Heart left ventricle (tissue), 13 donors: ENCODE results near the gene ERMN.

Experiments
- POLR2A ChIP-seq, 2 donors: fragments of 450-650 bp; IDR thresholded peaks; one replicate each; pipeline ENCODE4 v1.6.1; 2017; ENCODE audit warnings: antibody characterized with exemption in 2 of 2, mild to moderate bottlenecking in 2 of 2, moderate library complexity in 2 of 2
- TF ChIP-seq, protein P1 (sequence below), 12 donors: fragments of 200-600 bp; sonication (generic) in 4 of 12; IDR thresholded peaks; one replicate each; pipeline versions ENCODE4 v1.5.0 to v1.8.0; 2018 to 2022; ENCODE audit warnings: antibody characterized with exemption in 12 of 12, mild to moderate bottlenecking in 5 of 12
- donor health status: ischemic (EF 13 %, LVEDD 7.1; RV severe dilation, severe dysfunction).
- donor health status: DM: no; HTN: yes; CAD: no.
- donor health status: DM: no; HTN: no; CAD: no.
- donor health status: ischemic (EF 25% LVEDD 6.9; RV normal size, moderate dysfunction).
- donor health status: ischemic (EF 25% LVEDD 5.7; RV mildly dilated, moderate dysfunction).
- donor health status: ischemic (EF 35%, LVEDD 5.7; RV mildly dilated, moderate dysfunction).
- donor health status: nonischemic (EF 11% LVEDD 7.7; RV severe dilation, severe dysfunction).
- donor health status: DM: yes; HTN: yes; CAD: no.
- donor health status: PGD.
- donor health status: ischemic (EF 29% LVEDD 5.4; RV normal size, mild dysfunction).
- donor health status: nonischemic (EF 23%, LVEDD 6.1; RV moderate dilation, normal function).

DNA sequence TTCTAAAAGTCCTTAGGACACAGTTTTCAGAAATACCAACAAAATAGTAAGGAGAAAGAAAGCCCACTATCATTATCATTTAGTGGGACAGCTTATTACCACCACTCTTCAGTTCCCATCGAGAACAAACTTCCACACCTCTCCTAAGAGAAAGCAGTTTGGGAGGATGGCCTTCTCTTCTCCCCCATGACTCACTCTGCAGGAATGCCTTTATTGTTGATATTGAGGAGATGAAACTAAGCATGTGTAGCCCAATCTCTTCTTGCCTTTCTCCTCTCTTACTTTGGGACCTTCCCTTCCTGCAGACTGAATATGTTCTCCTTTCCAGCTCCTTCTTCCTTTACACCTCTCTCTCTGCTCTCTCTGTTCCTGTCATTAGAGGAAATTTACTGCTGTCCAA lies 30.0 kb upstream of the ERMN start:
- TF ChIP-seq, protein P1, sequence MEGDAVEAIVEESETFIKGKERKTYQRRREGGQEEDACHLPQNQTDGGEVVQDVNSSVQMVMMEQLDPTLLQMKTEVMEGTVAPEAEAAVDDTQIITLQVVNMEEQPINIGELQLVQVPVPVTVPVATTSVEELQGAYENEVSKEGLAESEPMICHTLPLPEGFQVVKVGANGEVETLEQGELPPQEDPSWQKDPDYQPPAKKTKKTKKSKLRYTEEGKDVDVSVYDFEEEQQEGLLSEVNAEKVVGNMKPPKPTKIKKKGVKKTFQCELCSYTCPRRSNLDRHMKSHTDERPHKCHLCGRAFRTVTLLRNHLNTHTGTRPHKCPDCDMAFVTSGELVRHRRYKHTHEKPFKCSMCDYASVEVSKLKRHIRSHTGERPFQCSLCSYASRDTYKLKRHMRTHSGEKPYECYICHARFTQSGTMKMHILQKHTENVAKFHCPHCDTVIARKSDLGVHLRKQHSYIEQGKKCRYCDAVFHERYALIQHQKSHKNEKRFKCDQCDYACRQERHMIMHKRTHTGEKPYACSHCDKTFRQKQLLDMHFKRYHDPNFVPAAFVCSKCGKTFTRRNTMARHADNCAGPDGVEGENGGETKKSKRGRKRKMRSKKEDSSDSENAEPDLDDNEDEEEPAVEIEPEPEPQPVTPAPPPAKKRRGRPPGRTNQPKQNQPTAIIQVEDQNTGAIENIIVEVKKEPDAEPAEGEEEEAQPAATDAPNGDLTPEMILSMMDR (IDR thresholded peaks at IDR 0.05) = no peak
- TF ChIP-seq POLR2A (IDR thresholded peaks at IDR 0.05) = no peak
